T47D (cell line): Measurements from ENCODE around the gene PRKCSH.
"Not testable (repeated sequence)": the region's sequence is repeated elsewhere in the genome, so short reads cannot be mapped to it uniquely, and the experiment has no call there.

ENCODE experiments used
- DNase-seq, 2 experiments: peaks; one replicate each; pipeline versions ENCODE4 v3.0.0 to v3.0.0-alpha.2; 2011 to 2012; ENCODE audit warnings: low read depth in 1 of 2, low spot score in 1 of 2
- JUND ChIP-seq: IDR thresholded peaks from 2 replicates; pipeline ENCODE4 v1.6.1; 2012; ENCODE audit warnings: low read depth
- in situ Hi-C: cut with HindIII; loops from 2 replicates; pipeline ENCODE4 v1.10.0; 2016; ENCODE audit warnings: low sequenced_read_pairs, low pct_unique_long_range_greater_than_20kb

PRKCSH gene

DNA sequence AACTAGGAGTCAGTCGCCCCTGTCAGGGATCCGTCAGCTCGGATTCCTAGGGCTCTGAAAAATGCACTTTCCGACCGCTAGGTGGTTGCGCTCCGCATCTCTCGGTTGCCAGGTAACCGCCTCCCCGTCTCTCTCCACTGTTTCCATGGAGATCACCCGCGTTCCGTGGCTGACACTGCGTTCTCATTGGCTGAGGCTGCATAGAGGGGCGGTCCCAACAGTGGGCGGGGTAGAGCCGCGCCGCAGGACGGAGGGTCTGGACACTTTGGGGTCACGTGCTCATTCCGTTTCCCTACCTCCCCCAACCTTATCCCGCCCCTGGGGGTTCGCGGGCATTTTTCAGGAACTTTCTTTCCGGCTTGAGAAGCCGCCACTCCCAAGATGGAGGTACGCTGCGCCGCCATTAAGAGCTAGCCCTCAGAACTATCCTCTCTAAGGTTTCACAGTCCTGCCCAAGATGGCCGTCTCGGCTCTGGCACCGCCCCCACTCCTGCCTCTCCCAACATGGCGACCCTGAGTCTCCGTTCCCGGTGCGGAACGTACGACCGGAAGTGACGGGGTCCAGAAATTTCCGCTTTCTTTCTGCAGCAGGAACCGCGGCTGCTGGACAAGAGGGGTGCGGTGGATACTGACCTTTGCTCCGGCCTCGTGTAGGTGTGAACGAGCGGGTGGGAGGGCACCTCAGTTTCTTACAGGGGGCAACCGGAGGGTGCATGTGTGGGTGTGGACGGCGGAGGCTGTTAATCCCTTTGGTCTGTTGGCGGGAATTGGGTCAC is at the start of gene PRKCSH, which contains the start of gene ODAD3:
Gene PRKCSH, plus strand, starts transcription at position 579 of the 776 bp plus-strand sequence. CDS start 483 bp downstream, outside the sequence.
Gene ODAD3, minus strand, starts transcription at position 65 of the 776 bp plus-strand sequence. CDS start 105 bp downstream, outside the sequence.
- TF ChIP-seq JUND: no peak
- in situ Hi-C loops: no loop called here
- peak; percentile 86 to 99 for DNase-seq

DNA sequence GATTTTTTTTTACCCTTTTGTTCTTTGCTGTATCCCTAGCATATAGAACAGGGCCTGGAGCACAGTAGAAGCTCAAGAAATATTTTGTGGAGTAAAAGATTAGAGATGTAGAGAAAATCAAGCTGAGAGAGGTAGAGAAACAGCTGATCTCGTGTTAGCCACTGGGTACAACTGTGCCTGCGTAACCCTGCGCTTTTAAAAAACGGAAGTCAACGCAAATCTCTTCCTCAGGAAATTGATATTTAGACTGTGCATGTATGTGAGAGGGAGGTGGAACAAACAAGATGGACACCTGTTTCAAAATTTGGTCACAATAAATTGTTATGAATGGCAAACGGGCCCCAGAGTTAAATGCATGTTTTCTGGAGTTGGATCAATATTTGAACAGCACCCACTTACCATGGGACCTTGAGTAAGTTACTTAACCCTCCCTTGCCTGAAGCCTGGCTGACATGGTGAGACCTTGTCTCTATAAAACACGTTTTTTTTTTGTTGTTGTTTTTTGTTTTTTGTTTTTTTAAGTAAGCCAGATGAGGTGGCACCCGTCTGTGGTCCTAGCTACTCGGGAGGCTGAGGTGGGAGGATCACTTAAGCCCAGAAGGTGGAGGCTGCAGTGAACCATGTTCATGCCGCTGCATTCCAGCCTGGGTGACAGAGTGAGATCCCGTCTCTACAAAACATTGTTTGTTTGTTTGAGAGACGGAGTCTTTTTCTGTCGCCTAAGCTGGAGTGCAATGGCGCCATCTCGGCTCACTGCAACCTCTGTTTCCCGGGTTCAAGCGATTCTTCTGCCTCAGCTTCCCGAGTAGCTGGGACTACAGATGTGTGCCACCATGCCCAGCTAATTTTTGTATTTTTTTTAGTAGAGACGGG is 48.0 kb upstream of the PRKCSH start:
- in situ Hi-C loops: no loop called here
- no peak for TF ChIP-seq JUND
- no peak for DNase-seq

GRCh38 chr19:11390359-11390758 is 45.1 kb upstream of the PRKCSH start:
- in situ Hi-C loops: no loop called here
- no peak for TF ChIP-seq JUND
- DNase-seq: no peak

- no peak for DNase-seq
- TF ChIP-seq JUND: no peak
- in situ Hi-C loops: no loop called here
Measured at GRCh38 chr19:11390933-11391680, 44.3 kb upstream of the PRKCSH start.

GRCh38 chr19:11397089-11397610 is 38.3 kb upstream of the PRKCSH start:
- DNase-seq: no peak
- no peak for TF ChIP-seq JUND
- in situ Hi-C loops: no loop called here

- no peak for TF ChIP-seq JUND
- in situ Hi-C loops: no loop called here
- DNase-seq: no peak
Measured at GRCh38 chr19:11399667-11400066, 35.8 kb upstream of the PRKCSH start.

DNA sequence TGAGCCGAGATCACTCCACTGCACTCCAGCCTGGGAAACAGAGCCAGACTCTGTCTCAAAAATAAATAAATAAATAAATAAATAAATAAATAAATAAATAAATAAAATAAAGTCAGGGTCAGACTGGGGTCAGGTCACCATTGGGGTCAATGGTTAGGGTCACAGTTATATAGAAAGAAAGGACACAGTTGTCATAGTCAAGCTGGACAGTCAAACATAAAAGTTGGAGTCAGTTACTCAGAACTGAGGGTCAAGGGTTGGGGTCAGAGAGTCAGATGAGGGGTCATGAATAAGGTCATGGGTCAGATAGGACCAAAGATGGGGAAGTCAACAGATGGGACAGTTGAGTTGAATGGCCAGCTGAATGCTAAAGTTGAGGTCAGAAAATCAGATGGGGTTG is 34.6 kb upstream of the PRKCSH start:
- no peak for TF ChIP-seq JUND
- no peak for DNase-seq

DNA sequence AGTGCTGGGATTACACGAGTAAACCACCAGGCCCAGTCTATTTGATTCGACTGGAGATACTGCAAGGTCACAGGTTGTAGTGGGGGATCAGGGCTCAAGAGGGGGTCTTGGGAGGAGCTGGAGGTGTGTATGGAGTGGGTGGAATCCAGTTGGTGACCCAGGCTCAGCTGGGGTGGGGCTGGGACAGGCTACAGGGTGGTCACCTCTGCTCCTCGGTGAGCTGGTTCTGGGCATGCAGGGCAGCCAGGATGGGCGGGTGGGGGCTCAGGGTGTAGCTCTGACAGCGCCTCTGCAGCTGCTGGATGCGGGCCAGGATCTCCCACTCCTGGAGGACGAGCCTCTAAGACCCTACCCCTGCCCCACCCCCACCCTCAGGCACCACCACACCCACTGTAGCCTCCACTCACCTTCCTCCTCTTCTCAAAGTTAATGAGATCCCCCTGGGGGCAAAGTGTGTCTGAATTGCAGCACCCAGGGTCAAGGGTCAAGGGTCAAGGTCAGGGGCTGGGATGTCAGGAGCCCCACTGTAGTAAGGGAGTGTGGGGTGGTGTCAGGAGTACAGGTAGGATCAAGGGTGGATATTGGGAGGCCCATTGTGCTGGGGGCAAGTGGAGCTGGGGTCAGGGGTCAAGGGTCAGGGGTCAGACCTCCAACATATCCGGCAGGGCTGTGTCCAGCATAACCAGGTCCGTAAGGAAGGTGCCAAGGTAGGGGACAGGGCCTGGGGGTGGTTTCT is 33.5 kb upstream of the PRKCSH start:
- no peak for TF ChIP-seq JUND
- in situ Hi-C loops: no loop called here
- no peak for DNase-seq

More for the DNA sequence above, 34.6 kb upstream of the PRKCSH start:
- in situ Hi-C loops: no loop called here

DNA sequence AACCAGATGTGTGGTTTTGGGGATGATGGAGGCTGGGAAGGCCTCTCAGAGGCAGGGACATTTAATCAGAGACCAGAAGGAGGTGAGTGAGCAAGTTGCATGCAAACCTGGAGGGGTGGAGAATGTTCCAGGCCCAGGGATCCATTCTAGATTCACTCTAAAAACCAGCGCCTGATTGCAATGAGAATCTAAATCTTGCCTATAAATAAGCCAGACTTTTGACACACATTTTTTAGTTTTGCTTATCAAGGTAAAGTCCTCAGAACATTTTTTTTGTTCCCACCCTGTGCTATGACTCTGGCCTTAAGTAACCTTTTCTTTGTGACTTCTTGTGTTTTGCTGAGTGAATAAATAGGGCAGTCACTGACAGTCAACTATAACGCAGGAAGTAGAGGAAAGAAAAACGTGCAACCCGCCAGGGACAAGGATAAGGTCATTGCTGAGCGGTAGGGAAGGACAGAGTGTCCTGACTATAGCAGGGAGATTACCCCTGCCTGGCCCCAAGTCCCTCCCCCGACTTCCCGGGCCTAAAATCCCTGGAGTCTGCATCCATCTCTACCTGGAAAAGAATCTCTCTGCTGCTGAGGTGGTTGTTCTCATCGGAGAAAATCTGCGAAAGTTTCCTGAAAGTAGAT is 30.7 kb upstream of the PRKCSH start:
- in situ Hi-C loops: no loop called here
- TF ChIP-seq JUND: no peak
- DNase-seq: no peak

GRCh38 chr19:11405846-11406643 is 29.4 kb upstream of the PRKCSH start:
- no peak for TF ChIP-seq JUND
- in situ Hi-C loops: no loop called here
- no peak for DNase-seq

GRCh38 chr19:11406703-11407236 is 28.7 kb upstream of the PRKCSH start:
- in situ Hi-C loops, DNase-seq: not testable (repeated sequence)
